Activated T-cell treated with anti-CD3 and anti-CD28 coated beads for 48 hours (primary cell): ENCODE measurements around the gene FAM151B.
"Not testable (repeated sequence)": the region's sequence is repeated elsewhere in the genome, so short reads cannot be mapped to it uniquely, and the experiment has no call there.

Experiments used
- DNase-seq: peaks from one replicate; pipeline ENCODE4 v3.0.0-alpha.2; 2020; ENCODE audit warnings: low read depth

FAM151B gene, protein sequence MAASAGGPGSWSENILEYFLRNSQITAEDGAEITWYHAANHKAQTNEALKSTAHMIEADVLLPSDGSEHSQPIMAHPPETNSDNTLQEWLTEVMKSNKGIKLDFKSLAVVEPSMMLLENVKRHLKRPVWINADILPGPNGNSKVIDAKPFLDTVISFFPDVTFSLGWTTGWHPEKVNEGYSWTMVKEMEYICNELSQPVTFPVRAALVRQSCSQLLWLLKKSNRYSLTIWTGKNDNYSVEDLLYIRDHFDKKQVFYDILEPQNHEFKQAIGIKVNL

DNA sequence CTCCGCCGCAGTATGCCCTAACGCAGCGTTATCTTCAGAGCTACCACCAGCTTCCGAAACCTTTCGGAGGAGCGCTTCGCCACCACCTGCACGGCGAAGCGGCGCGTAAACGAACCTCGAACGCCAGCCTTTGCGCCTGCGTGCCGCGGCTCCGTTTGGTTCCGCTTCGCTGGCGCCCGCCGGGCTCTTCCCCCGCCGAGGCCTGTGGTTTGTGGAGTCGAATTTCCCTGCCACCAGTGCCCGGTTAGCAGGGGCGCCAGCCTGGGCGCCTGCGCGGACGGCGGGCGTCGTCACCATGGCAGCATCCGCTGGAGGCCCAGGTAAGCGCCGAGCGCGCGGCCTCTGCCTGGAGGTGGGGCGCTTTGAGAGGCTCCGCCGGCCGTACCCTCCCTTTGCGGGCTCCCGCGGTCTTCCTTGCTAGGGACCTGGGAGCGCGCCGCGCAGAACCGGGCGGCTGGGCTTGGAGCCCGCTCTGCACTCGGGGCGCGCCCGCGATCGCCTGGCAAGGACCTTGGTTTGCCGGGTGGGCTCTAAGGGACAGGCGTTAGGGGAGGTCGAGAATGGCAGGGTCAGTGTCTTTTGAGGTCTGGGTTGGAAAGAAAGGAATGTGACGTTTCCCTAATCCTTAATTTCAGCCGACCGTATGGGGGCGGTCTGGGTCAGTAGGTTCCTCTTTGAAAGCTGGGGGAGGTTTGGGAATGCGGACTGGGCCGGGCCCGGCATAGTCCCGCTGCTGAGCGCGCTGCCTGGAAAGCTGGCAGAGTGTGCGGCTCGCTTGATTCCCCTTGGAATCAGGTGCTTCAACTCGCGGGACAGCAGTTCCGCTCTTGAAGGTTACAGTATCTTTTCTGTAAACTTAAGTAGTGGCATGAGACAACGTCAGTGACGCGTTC is at the start of gene FAM151B:
Gene FAM151B (plus strand): TSS at position 272 of the 893 bp plus-strand sequence. CDS start 24 bp downstream, at position 296.
- DNase-seq, result peak; percentile 76

DNA sequence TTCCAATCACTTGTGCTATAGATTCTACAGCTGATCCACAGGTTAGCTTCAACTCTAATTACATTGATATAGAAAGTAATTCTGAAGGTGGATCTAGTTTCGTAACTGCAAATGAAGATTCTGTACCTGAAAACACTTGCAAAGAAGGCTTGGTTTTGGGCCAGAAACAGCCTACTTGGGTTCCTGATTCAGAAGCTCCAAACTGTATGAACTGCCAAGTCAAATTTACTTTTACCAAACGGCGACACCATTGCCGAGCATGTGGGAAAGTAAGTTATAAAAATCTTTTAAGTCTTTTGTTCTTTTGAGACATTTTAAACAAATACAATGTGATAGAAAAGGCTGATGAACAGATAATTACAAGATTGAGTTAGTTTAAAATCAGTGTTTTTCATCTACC is 49.2 kb upstream of the FAM151B start:
- no peak for DNase-seq

DNA sequence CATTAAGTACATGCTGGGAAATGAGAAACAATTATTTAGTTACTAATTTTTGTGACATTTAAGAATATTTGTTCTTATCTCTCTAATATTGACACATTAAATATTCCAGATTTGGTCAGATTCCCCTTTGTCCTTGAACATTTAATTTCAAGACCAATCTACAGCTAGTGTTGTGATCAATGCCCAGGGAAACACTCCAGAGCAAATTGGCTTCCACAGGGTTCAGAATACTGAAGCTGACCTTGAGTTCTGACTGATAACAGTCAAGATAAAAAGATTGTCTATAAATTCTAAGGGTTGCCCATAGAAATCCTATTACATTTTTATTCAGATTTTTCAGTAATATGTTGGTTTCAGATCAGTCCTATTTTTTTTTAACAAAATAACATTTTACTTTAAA is 48.7 kb upstream of the FAM151B start:
- no peak for DNase-seq

DNA sequence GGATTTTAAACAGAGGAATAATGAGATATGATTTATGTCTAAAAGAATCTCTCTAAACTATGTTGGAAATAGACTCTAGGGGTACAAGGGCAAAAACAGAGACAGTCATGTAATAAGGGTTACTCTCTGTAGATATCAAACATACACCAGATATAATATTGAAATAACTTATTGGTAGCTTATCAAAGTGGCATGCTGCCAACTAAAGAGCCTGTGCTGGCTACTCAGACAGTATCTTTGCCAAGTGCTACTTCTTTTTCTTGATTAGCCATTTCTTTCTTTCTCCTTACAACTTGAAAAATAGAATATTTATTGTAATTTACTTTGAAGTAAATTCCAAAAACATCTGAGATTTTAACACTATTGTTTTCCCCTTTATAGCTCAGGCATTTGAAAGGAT is 45.2 kb upstream of the FAM151B start:
- no peak for DNase-seq

DNA sequence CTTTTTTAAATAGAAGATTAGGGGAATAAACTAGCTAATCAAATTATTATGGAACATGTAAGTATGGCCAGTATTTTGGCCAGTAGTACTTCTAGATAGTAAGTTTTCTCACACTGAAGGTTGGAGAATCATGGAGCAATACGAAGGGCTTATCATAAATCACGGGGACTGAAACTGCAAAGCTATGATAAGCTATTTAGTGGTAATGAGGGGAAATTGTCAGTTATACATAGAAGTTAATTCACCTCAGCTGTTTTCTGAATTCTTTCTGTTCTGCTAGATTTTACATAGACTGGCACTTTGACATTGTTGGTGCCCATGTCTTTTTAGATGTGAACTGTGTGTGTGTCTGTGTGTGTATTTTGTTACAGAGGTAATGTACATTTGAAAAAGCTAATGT is 34.5 kb upstream of the FAM151B start:
- no peak for DNase-seq

DNA sequence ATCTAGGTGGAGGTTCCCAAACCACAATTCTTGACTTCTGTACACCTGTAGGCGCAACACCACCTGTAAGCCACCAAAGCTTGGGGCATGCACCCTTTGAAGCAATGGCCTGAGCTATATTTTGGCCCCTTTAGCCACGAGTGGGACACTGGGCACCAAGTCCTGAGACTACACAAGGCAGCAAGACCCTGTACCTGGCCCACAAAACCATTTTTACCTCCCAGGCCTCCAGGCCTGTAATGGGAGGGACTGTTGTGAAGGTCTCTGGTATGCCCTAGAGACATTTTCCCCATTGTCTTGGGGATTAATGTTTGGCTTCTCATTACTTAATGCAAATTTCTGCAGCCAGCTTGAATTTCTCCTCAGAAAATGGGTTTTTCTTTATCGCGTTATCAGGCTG is 24.6 kb upstream of the FAM151B start:
- no peak for DNase-seq

DNA sequence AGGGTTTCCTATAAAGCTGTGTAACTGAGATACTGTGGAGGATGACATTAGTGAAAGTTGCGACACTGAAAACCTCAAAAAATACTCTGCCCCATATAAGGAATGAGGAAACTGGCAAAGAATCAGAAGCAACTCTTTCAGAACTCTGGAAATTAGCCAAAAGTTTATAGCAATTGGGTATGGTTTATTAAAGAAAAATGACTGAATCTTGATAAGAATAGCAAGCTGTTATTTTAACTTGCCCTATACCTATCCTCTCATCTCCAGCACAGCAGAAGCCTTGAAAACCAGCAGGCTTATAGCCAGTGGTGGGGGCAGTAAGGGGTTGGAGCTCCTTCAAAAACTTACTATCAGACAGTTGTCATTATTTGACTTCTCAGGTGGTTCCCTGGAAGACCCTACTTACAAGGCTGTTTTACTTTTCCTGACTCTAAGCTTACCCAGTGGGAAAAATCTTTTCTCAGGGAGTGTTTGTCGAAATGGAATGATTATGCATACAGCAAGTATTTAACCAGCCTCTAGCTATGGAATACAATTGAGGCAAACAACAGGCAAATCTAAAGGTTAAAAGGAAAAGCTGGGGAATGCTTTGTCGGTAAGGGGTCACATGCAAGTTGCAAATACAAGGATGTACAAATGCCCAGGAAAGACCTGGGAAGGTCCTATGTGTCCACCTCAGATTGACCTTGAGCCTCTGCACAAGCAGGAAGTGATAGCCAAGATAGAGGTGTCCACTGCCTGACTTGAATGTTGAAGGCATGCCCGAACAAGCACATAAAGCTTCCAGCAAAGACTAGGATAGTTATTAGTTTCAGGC is 21.0 kb upstream of the FAM151B start:
- DNase-seq, result no peak

DNA sequence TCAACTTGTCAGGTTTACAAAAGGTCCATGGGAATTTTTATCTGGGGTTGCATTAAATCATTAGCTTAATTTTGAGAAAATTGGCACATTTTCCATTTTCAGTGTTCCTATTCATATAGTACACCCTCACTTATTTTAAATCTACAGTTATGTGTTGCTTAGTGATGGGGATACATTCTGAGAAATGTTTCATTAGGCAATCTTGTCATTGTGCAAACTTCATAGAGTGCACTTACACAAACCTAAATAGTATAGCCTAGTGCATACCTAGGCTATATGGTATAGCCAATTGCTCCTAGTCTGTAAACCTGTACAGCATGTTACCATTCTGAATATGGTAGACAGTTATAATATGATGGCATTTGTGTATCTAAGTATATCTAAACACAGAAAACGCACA is 19.8 kb upstream of the FAM151B start:
- no peak for DNase-seq

DNA sequence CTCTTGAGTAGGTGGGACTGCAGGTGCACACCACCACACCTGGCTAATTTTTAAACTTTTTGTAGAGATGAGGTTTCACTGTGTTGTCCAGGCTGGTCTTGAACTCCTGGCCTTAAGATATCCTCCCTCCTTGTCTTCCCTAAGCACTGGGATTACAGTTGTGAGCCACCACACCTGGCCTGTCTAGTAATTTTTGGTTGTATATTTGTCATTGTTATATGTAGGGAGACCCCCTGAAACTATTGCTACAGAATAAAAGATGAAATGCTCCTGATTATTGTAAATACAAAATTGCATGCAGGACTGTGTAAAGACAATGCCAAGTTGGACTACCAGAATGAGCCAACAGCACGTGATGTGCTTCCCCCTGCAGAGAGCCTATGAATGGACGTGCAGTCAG is 17.3 kb upstream of the FAM151B start:
- DNase-seq, result not testable (repeated sequence)

DNA sequence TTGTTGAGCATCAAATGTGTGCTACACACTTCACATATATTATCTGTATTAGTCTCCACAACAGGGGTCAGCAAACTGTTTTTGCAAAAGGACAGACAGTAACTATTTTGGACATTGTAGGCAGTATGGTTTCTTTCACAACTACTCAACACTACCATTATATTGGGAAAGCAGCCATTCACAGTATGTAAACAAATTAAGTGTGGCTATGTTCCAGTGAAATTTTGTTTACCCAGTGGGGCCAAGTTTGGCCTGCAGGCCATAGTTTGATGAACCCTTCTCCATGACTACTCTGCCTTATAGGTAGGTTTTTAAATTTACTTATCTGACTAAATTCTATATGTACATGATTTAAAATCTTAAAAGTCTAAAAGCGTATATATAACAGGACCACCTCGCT is 13.0 kb upstream of the FAM151B start:
- DNase-seq, result no peak

DNA sequence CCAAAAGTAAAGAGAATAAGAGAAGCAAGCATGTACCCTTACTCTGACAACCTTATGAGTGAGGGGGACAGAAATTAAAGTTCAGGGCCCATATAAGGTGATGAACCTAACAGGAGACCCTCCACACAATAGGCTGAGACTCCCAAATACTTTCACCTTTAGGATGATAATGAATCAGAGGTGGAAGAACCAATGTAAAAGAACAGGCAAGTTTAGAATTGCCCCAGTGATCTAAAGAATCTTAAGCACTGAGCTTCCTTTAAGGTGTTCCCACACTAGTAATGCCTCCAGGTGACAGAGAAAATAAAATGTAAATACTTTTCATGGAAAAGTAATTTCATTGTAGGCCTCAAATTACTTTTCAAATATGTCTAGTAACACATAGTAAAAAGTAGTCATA is 8.2 kb upstream of the FAM151B start:
- DNase-seq, result no peak

DNA sequence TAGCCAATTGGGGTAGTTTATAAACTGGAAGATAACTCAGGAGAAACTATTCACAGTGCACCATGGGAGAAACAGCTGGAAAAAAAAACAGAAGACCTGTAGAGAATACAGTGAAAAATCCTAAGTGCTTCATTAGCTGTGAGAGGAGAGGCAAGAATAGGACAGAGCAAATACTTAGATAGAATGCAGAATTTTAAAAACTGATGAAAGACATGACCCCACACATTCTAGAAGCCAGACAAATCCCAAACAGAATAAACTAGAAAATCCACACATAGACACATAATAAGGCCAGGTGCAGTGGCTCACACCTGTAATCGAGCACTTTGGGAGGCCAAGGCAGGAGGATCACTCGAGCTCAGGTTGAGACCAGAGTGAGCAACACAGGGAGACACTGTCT is 7.5 kb upstream of the FAM151B start:
- DNase-seq, result no peak

DNA sequence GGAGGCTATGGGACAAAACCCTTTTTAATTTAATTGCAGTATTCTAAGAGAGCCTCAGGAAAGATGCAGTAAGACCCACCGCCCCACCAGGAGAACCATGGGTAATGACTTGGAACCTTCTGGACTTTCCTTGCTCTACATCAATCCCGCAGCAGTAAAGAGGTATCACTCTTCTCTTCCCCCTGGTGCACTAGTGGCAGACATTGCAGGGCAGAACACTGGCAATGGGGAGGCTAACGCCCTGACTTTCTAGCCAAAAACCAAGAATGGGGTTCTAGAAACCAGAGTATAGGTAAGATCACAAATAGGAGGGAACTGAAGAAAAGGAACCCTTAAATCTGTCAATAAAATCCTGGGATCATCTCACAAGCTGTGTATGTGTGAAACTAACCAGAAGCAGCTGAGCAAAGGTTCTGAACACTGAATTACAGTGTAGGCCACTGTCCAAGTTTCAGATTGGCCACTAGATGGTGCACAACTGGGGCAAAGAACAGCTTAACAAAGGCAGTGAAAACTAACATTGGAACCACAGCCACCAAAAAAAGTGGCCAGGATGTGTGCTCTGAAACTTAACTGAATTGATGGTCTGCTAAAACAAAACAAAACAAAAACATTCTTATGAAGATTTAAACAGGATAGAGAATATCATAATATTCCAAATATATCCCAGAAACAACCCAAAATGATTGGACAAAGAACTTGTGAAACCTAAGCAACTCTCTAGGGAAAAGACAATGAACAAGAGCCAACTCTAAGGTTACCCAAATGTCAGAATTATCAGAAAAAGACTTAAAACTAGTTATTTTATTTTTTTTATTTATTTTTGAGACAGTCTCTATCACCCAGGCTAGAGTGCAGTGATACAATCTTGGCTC is 6.6 kb upstream of the FAM151B start:
- DNase-seq, result peak; percentile 8

DNA sequence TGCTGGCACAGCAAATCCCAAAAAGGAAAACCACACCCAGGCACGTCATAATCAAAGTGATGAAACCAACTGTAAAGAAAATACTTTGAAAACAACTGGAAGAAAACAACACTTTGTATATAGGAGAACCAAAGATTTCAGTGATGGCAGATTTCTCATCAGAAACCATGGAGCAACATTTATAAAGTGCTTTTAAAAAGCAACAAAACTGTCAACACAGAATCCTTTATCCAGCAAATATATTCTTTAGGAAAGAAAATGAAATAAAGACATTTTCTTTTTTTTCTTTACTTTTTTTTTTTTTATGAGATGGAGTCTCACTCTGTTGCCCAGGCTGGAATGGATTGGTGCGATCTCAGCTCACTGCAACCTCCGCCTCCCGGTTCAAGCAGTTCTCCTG is 5.3 kb upstream of the FAM151B start:
- no peak for DNase-seq

DNA sequence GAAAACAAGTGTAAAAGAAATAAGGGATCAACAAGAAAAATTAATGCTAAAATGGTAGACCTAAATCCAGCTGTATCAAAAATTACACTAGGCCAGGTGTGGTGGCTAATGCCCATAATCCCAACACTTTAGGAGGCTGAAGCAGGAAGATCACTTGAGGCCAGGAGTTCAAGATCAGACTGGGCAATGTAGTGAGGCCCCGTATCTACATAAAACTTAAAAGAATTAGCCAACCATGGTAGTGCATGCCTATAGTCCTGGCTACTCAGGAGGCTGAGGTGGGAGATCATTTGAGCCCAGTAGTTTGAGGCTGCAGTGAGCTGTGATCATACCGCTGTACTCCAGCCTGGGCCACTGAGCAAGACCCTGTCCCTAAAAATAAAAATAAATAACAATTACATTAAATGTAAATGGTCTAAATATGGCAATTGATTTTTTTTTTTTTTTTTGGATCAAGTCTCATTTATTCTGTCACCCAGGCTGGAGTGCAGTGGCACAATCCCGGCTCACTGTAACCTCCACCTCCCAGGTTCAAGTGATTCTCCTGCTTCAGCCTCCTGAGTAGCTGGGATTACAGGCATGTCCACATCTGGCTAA is 4.2 kb upstream of the FAM151B start:
- no peak for DNase-seq

DNA sequence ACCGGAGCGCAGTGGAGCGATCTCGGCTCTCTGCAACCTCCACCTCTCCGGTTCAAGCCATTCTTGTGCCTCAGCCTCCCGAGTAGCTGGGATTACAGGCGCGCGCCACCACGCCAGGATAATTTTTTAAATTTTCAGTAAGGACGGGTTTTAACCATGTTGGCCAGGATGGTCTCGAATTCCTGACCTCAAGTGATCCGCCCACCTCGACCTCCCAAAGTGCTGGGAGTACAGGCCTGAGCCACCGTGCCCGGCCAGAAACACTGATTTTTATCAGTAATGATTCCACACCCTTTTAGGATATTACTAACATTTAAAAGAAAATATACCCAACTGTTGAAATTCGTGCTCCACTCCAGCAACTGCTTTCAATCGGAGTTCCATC is 464 bp upstream of the FAM151B start:
- no peak for DNase-seq

DNA sequence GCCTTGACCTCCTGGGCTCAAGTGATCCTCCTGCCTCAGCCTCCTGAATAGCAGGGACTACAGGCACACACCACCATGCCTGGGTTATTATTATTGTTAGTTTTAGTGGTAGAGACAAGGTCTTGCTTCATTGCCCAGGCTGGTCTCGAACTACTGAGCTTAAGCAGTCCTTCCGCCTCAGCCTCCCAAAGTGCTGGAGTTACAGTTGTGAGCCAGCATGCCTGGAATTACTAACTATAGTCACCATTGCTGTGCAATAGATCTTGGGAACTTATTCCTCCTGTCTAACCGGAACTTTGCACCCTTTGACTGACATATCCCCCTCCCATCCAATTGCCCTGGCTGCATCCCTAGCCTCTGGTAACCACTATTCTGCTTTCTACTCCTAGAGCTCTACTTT is 3.4 kb downstream of the FAM151B start:
- no peak for DNase-seq

DNA sequence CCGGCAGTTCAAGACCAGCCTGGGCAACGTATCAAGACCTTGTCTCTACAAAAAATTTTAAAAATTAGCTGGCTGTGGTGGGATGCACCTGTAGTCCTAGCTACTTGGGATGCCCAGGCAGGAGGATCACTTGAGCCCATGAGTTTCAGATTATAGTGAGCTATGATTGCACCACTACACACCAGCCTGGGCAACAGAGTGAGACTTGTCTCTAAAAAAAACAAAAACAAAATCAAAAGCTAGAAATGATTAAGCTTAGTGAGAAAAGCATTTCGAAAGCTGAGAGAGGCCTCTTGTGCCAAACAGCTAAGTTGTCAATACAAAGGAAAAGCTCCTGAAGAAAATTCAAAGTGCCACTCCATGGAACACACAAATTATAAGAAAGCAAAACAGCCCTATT is 4.8 kb downstream of the FAM151B start:
- DNase-seq, result no peak

DNA sequence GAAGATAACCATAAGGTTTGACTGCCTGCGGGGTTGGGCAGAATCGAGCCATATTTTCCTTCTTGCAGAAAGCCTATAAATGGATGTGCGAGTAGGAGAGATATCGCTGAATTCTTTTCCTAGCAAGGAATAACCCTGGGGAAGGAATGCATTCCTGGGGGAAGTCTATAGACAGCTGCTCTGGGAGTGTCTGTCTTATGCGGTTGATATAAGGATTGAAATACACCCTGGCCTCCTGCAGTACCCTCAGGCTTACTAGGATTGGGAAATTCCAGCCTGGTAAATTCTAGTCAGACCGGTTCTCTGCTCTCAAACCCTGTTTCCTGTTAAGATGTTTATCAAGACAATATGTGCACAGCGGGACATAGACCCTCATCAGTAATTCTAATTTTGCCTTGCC is 5.5 kb downstream of the FAM151B start:
- not testable (repeated sequence) for DNase-seq

DNA sequence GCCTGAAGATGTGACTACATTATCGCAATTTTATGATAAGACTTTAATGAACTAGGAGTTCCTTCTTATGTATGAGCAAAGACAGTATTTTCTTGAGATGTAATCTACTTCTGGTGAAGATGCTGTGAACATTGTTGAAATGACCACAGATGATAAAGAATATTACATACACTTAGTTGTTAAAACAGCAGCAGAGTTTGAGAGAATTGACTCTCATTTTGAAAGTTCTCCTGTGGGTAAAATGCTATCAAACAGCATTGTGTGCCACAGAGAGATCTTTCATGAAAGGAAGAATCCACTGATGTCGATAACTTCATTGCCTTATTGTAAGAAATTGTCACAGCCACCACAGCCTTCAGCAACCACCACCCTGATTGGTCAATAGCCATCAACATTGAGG is 8.0 kb downstream of the FAM151B start:
- no peak for DNase-seq

DNA sequence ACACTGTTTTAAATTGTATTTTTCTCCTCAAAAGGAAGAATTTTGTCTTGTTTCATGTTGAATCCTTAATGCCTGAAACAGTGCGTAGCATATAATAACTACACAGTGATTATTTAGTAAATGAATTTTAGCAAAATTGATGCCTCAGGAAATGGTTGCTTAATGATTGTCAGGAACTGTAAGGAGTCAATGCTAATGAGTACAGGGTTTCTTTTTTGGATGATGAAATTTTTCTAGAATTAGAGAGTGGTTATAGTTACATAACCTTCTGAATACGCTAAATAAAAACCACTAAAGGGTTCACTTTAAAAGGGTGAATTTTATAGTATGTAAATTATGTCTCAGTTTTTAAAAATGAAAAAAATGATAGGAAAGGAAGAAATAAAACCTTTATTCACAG is 14.9 kb downstream of the FAM151B start:
- DNase-seq, result no peak
